Measurements from ENCODE around the gene GPRIN1.

The GPRIN1 gene

GRCh38 chr5:176644878-176645670 is 35.1 kb upstream of the GPRIN1 start:
- no peak overlapping the region for H3K14ac ChIP-seq (ENCODE audit: low read length in 2 of 2)
- H4K91ac ChIP-seq (ENCODE audit: low read length) = no peak overlapping the region
- no peak overlapping the region for H3K23ac ChIP-seq (ENCODE audit: low read length in 2 of 2)
- H2BK15ac ChIP-seq (ENCODE audit: low read depth, poor library complexity, severe bottlenecking) = no peak overlapping the region
- 94% methylated on average over 22 of the region's 22 CpGs for WGBS
- H2BK120ac ChIP-seq (ENCODE audit: low read depth, low read length) = no peak overlapping the region
- H3K36me3 ChIP-seq (ENCODE audit: control insufficient read depth in 1 of 2, insufficient read depth in 2 of 2, low read depth in 1 of 2, low read length in 2 of 2) = peaks cover 0 to 3% of the 10 kb centered on the region in 2 experiments
- H3K9ac ChIP-seq (ENCODE audit: low read length) = no peak overlapping the region
- no peak overlapping the region for H4K8ac ChIP-seq (ENCODE audit: low read length)
- DNase-seq = no peak
- H3K27ac ChIP-seq (ENCODE audit: low read length, poor library complexity, severe bottlenecking) = no peak overlapping the region
- H3K9me3 ChIP-seq (ENCODE audit: control insufficient read depth, low read length) = no peaks in the 10 kb centered on the region
- H3K18ac ChIP-seq (ENCODE audit: low read depth in 1 of 2, low read length in 2 of 2) = no peak overlapping the region
- H3K4ac ChIP-seq (ENCODE audit: low read depth in 1 of 2, low read length in 2 of 2) = no peak overlapping the region
- H2AFZ ChIP-seq (ENCODE audit: low read depth, low read length) = no peak overlapping the region
- no peak overlapping the region for H3K4me2 ChIP-seq (ENCODE audit: low read length, poor library complexity, severe bottlenecking)
- H2BK12ac ChIP-seq (ENCODE audit: low read length in 2 of 2) = no peak overlapping the region
- no peaks in the 10 kb centered on the region for H3K27me3 ChIP-seq (ENCODE audit: control insufficient read depth in 1 of 2, insufficient read depth in 1 of 2, low read length in 2 of 2)
- H3K4me3 ChIP-seq (ENCODE audit: insufficient read depth in 1 of 2, low read depth in 1 of 2, low read length in 2 of 2) = no peak overlapping the region
- H3K4me1 ChIP-seq (ENCODE audit: control insufficient read depth, insufficient read depth, low read depth, low read length) = peaks cover 26% of the 10 kb centered on the region
- H3K79me1 ChIP-seq (replicated peaks; ENCODE audit: low read length, poor library complexity, severe bottlenecking) = peaks cover 14% of the 10 kb centered on the region
- H2BK5ac ChIP-seq (ENCODE audit: low read depth, low read length, poor library complexity, severe bottlenecking) = no peak overlapping the region
- no peak overlapping the region for H2AK5ac ChIP-seq (ENCODE audit: low read length, severe bottlenecking)

GRCh38 chr5:176644294-176644693 is 34.3 kb upstream of the GPRIN1 start:
- H3K4ac ChIP-seq (ENCODE audit: low read depth in 1 of 2, low read length in 2 of 2) = no peak overlapping the region
- H3K9me3 ChIP-seq (ENCODE audit: control insufficient read depth, low read length) = no peaks in the 10 kb centered on the region
- H2AK5ac ChIP-seq (ENCODE audit: low read length, severe bottlenecking) = no peak overlapping the region
- H3K27ac ChIP-seq (ENCODE audit: low read length, poor library complexity, severe bottlenecking) = no peak overlapping the region
- H2BK5ac ChIP-seq (ENCODE audit: low read depth, low read length, poor library complexity, severe bottlenecking) = no peak overlapping the region
- no peak overlapping the region for H2BK12ac ChIP-seq (ENCODE audit: low read length in 2 of 2)
- H3K23ac ChIP-seq (ENCODE audit: low read length in 2 of 2) = no peak overlapping the region
- H3K9ac ChIP-seq (ENCODE audit: low read length) = no peak overlapping the region
- peaks cover 9% of the 10 kb centered on the region for H3K79me1 ChIP-seq (replicated peaks; ENCODE audit: low read length, poor library complexity, severe bottlenecking)
- H2AFZ ChIP-seq (ENCODE audit: low read depth, low read length) = no peak overlapping the region
- H3K18ac ChIP-seq (ENCODE audit: low read depth in 1 of 2, low read length in 2 of 2) = no peak overlapping the region
- H3K14ac ChIP-seq (ENCODE audit: low read length in 2 of 2) = no peak overlapping the region
- H2BK120ac ChIP-seq (ENCODE audit: low read depth, low read length) = no peak overlapping the region
- no peak overlapping the region for H4K8ac ChIP-seq (ENCODE audit: low read length)
- H3K36me3 ChIP-seq (ENCODE audit: control insufficient read depth in 1 of 2, insufficient read depth in 2 of 2, low read depth in 1 of 2, low read length in 2 of 2) = no peaks in the 10 kb centered on the region
- H4K91ac ChIP-seq (ENCODE audit: low read length) = no peak overlapping the region
- H3K27me3 ChIP-seq (ENCODE audit: control insufficient read depth in 1 of 2, insufficient read depth in 1 of 2, low read length in 2 of 2) = no peaks in the 10 kb centered on the region
- H3K4me3 ChIP-seq (ENCODE audit: insufficient read depth in 1 of 2, low read depth in 1 of 2, low read length in 2 of 2) = no peak overlapping the region
- DNase-seq = no peak
- WGBS = 83% methylated on average over 9 of the region's 9 CpGs
- H3K4me1 ChIP-seq (ENCODE audit: control insufficient read depth, insufficient read depth, low read depth, low read length) = peaks cover 23% of the 10 kb centered on the region
- no peak overlapping the region for H2BK15ac ChIP-seq (ENCODE audit: low read depth, poor library complexity, severe bottlenecking)
- H3K4me2 ChIP-seq (ENCODE audit: low read length, poor library complexity, severe bottlenecking) = no peak overlapping the region

GRCh38 chr5:176643491-176644219 is 33.7 kb upstream of the GPRIN1 start:
- Histone ChIP-seq H3K14ac (ENCODE audit: low read length in 2 of 2) (no peak overlapping the region), H3K27me3 (ENCODE audit: control insufficient read depth in 1 of 2, insufficient read depth in 1 of 2, low read length in 2 of 2) (no peaks in the 10 kb centered on the region), H3K4me2 (ENCODE audit: low read length, poor library complexity, severe bottlenecking) (no peak overlapping the region), H3K9me3 (ENCODE audit: control insufficient read depth, low read length) (no peaks in the 10 kb centered on the region), H3K9ac (ENCODE audit: low read length) (no peak overlapping the region), H3K4ac (ENCODE audit: low read depth in 1 of 2, low read length in 2 of 2) (no peak overlapping the region), H4K8ac (ENCODE audit: low read length) (no peak overlapping the region), H2BK5ac (ENCODE audit: low read depth, low read length, poor library complexity, severe bottlenecking) (no peak overlapping the region), H3K27ac (ENCODE audit: low read length, poor library complexity, severe bottlenecking) (no peak overlapping the region), H2BK12ac (ENCODE audit: low read length in 2 of 2) (no peak overlapping the region), H3K4me3 (ENCODE audit: insufficient read depth in 1 of 2, low read depth in 1 of 2, low read length in 2 of 2) (peak overlapping the region in 1 of 2 experiments; percentile 10), H2BK15ac (ENCODE audit: low read depth, poor library complexity, severe bottlenecking) (peak overlapping the region; percentile 33), H3K79me1 (replicated peaks; ENCODE audit: low read length, poor library complexity, severe bottlenecking) (peaks cover 9% of the 10 kb centered on the region), H3K18ac (ENCODE audit: low read depth in 1 of 2, low read length in 2 of 2) (no peak overlapping the region), H2AFZ (ENCODE audit: low read depth, low read length) (no peak overlapping the region), H2AK5ac (ENCODE audit: low read length, severe bottlenecking) (no peak overlapping the region), H3K4me1 (ENCODE audit: control insufficient read depth, insufficient read depth, low read depth, low read length) (peaks cover 19% of the 10 kb centered on the region), H4K91ac (ENCODE audit: low read length) (peak overlapping the region; percentile 40), H3K36me3 (ENCODE audit: control insufficient read depth in 1 of 2, insufficient read depth in 2 of 2, low read depth in 1 of 2, low read length in 2 of 2) (no peaks in the 10 kb centered on the region), H3K23ac (ENCODE audit: low read length in 2 of 2) (no peak overlapping the region), H2BK120ac (ENCODE audit: low read depth, low read length) (no peak overlapping the region)
- WGBS = 94% methylated on average over 9 of the region's 11 CpGs
- DNase-seq = no peak

- Histone ChIP-seq H2AFZ (ENCODE audit: low read depth, low read length) (no peak overlapping the region), H3K9me3 (ENCODE audit: control insufficient read depth, low read length) (no peaks in the 10 kb centered on the region), H3K27me3 (ENCODE audit: control insufficient read depth in 1 of 2, insufficient read depth in 1 of 2, low read length in 2 of 2) (peaks cover 1 to 2% of the 10 kb centered on the region in 2 experiments), H3K4me3 (ENCODE audit: insufficient read depth in 1 of 2, low read depth in 1 of 2, low read length in 2 of 2) (no peak overlapping the region), H3K79me1 (replicated peaks; ENCODE audit: low read length, poor library complexity, severe bottlenecking) (peaks cover 3% of the 10 kb centered on the region), H2BK5ac (ENCODE audit: low read depth, low read length, poor library complexity, severe bottlenecking) (no peak overlapping the region), H3K4me1 (ENCODE audit: control insufficient read depth, insufficient read depth, low read depth, low read length) (peaks cover 12% of the 10 kb centered on the region), H2AK5ac (ENCODE audit: low read length, severe bottlenecking) (no peak overlapping the region), H4K8ac (ENCODE audit: low read length) (no peak overlapping the region), H3K23ac (ENCODE audit: low read length in 2 of 2) (no peak overlapping the region), H2BK15ac (ENCODE audit: low read depth, poor library complexity, severe bottlenecking) (no peak overlapping the region), H4K91ac (ENCODE audit: low read length) (no peak overlapping the region), H3K27ac (ENCODE audit: low read length, poor library complexity, severe bottlenecking) (no peak overlapping the region), H3K36me3 (ENCODE audit: control insufficient read depth in 1 of 2, insufficient read depth in 2 of 2, low read depth in 1 of 2, low read length in 2 of 2) (no peaks in the 10 kb centered on the region), H3K4ac (ENCODE audit: low read depth in 1 of 2, low read length in 2 of 2) (no peak overlapping the region), H3K9ac (ENCODE audit: low read length) (no peak overlapping the region), H2BK12ac (ENCODE audit: low read length in 2 of 2) (no peak overlapping the region), H3K14ac (ENCODE audit: low read length in 2 of 2) (no peak overlapping the region), H2BK120ac (ENCODE audit: low read depth, low read length) (no peak overlapping the region), H3K4me2 (ENCODE audit: low read length, poor library complexity, severe bottlenecking) (no peak overlapping the region), H3K18ac (ENCODE audit: low read depth in 1 of 2, low read length in 2 of 2) (no peak overlapping the region)
- no peak for DNase-seq
- WGBS = 73% methylated on average over 11 of the region's 15 CpGs
Observed at GRCh38 chr5:176642675-176643490, 32.9 kb upstream of the GPRIN1 start.
